NCI-H2171 (cell line): Measurements from ENCODE around the gene MITF.

ENCODE experiments used
- DNase-seq: peaks from one replicate; lab custom pipeline; 2025; lab: John Stamatoyannopoulos, UW

MITF gene

DNA sequence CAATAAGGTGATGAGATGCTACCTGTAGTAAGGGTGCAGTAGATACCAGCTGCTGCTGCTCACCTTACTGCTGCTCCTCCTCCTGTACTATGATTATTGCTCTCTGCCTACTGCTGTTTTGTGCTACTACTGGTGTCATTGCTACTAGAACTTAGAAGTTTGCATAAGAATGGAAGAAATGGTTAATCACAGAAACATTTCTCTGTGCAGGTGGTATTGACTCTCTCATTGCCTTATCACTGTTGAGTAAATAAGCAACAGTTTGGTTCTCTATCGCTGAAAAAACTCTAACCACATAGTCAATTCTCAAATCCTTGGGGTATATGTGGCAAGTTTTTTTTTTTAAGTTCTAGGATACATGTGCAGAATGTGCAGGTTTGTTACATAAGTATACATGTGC is 16.5 kb downstream of the MITF start:
- DNase-seq: no peak

DNA sequence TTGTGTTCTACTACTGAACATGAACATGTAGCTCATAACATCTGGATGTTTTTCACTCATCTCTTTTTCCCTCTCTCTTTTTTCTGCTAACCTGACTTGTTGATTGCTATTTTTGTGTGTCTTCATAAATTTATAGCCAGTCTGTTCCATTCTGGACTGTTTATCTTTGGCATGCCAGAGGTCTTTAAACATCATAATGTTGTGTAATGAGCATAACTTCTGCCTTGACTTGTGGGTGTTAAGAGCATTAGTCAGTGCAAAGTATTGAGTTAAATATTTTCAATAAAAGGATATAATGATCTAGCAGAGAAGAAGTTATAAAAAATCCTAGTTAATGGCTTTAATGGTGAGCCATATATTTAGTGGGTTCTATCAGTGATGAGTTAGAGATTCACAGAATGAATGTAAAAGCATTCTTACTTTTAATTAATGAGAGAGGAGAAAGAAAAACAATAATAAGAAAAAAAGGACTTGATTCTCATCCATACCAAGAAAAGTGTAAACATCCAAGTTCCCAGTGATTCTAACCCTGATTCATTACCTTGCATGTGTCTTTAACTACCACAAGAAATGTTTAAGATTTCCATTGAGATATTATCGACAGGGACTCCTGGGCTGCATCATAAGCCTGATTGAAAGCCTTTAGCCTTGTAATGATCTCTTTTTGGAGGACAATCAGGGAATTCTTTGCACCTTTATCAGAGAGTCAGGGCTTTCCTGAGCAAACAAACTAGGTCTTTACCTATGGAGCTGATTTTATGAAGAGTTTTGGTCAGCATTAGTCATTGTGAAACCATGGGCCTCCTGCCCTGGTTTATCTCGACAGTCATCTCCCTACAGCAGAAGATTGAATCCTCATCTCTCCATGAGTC is 22.9 kb downstream of the MITF start:
- no peak for DNase-seq

DNA sequence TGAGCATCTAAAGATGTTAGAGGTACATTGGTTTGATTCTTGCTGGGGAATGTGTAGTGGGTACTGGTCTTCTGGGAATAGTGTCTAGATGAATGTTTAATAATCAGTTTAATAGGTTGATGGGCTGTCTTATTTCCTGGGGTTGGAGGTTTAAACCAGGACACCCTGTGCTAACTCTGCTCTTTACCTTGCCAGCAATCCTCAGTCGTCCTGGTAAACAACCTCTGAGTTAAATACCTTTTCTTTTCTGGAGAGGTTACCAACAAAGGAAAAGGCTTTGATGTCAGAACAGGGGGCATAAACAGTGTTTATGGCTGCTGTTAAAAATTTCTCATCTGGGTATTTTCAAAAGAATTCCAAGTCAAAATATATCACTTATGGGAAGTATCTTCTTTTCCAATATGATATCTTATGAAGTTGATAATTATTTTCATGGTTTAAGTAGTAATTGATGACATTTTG is 23.5 kb downstream of the MITF start:
- no peak for DNase-seq

DNA sequence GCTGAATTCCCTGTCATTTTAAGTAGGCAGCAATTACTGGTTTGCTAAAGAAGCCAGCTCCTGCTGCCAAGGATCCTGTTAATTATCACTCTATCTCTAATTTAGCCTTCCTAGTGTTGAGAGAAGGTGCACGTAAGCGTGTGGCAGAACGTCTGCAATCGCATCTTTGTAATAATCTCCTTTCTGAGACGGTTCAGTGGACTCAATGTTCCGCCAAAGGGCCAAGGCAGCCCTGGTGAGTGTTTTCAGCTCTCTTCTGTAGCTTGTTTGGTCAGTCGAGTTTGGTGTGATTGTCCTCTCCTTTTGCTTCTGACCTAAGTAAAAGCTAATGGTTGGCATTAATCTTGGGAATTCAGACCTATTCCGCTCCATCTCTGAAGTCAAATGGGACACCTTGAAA is 24.2 kb downstream of the MITF start:
- DNase-seq: no peak

DNA sequence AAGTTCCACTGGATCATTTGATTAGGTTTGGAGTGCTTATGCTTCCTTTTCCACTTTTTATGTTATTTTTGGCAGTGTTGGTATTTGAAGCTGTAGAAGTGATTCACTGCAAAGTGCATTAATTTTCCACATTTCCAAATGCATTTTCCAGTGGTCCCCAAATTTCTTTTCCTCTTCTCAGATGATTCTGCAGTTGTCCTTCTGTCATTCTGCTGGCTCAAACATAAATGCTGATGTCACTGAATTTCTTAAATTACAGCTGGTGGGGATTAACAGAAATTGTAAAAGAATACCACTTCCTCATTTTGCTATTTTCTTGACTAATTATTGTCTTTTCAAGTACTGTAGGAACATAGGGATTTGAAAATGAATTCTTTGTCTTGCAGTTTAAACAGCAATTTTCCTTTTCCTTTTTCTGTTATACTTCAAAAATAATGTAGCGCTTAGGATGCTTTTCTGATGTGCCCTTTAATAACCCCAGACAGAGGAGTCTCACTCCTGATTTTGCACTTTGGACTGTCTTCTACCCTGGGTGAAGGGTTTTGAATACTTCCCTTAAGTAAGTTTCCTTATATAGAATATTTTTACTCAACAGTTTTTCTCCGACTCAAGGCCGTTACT is 25.0 kb downstream of the MITF start:
- DNase-seq: no peak

DNA sequence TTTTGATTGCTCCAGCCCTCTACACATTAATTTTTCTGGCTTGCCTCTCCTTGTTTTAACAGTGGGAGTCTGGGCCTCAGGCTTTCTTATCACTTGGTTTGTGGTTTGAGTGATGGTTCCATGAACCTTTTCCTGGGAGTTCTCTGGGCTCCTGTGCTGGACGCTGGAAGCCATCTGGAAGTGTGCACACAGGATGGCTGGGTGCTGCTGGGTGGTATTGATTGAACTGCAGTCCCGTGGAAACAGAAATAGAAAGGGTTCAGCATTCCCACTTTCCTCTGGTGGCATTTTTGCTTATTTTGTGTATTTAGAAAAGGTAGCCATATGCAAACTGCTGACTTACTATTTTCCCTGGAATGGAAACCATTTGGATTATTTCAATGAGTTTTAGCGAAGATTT is 25.6 kb downstream of the MITF start:
- DNase-seq: no peak

DNA sequence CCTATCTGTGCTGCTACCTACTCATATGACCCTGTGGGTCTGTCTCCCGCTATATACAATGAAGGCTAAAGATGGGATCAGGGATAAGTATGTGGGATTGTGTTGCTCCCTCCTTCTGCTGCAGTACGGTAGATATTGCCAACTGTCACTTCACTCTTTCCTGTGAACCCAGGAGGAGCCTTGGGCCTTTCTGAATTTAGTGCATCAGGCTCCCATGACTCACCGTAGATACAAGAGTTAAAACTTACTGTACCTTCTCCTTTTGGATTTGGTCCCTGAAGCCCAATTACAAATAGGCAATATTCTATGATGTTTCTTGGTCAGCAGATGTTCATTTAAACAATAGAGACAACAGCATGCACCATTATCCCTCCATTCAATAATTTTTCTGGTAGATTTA is 27.4 kb downstream of the MITF start:
- no peak for DNase-seq

DNA sequence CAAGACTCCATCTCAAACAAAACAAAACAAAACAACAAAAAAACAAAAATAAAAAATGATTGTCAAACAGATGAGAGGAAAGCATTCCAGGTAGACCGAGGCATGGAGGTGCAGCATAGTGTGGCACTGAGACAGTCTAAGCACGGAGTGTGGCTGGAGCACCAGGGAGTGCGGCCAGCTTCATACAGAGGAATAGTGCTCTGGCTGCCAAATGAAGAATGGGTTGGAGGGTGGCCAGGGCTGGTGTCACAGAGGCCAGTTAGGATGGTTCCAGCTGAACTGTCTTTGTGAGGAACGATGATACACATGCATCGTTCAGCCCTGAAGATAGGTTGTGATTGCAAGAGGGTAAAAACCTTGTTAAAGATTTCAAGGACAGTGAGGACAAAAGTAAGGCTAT is 28.3 kb downstream of the MITF start:
- DNase-seq: no peak

DNA sequence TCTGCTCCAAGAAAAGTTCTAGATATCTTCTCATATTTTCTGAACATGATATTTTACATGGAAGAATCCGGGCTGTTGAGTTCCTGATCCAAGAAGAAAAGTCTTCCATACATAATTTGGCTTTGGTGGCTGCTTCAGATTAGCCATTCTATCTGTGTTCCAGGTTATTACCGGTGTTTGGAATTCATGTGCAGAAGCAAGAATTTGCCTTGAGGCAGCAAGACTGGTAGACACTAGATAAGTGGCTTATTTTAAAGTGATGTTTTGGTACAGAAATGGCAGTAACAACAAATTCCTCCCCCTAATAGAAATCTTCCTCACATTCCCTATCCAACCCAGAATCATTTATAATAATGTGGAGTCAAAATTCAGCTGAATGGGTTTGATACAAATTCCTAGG is 29.2 kb downstream of the MITF start:
- no peak for DNase-seq

DNA sequence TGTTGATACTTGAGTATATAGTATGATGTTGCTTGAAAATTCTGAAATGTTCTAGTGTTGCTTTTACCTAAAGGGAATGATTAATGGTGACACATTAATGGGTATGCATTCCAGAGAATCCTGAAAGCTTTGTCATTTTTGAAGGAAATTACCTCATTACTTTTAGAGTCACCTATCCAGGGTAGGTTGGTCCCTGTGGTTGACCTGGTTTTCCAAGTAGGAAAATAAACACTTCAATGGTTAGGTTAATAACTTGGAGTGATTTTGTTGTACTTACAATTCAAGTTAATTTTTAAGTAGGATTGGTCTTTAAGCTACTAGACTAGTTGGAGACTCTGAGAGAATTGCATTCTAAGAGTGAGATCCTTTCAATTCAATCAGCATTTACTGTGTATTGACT is 31.0 kb downstream of the MITF start:
- no peak for DNase-seq

DNA sequence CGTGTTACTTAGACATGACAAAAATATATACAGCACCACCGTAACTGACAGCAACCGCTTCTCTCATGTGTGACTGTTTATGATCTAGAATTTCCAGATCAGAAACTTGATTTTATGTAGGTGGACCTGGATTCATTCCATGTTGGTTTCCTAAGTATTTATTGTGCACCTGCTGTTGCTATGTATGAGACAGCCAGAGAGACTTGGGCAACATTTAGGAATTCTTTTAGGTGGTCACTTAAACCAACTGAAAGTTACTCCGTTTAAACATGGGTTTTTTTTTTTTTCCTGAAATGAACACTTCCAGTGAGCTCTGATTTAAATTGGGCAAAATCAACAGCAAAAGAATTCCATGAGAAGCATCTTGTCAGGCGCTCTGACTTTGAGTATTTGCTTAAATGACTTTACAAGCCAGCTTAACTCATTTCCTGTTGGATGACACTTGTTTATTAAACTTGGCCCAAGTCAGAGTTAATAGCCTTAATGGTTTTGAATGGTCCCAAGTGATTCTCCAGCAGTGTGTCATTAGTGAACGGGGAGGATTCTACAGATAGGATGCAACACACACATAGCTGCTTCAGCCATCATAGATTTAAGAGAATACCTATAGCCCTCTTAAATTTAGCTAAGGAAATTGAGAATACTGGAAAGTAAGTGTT is 31.8 kb downstream of the MITF start:
- no peak for DNase-seq

DNA sequence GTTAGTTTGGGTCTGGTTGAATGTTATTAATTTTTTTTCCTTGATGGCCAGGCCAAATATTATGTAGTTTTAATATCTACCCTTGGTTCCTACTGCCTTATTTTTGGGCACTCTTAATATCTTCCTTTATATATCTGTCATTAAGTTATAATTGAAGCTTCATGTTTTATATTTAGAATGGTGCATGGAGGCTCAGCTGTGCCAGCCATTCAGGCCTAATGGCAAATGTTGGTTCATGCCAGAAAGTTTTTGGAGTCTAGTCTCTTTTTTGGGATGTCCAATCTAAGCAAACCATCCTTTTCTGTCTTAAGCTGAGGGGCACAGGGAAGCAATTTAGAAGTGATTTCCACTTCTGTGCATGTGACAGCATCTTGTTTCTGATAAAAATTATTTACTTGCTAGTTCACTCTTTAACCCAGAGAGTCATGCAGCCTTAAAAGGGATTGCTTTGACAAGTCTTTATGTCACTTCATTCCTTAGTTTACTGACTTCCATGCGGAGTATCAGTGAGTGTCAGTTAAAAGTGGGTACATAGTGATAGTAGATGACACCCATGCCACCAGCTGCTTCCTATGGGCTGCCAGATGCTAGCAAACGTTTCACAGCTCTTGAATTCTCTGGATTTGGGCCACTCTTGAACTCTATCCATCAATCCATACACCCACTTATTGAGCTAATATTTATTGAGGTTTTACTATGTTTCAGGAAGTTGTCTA is 33.0 kb downstream of the MITF start:
- no peak for DNase-seq

DNA sequence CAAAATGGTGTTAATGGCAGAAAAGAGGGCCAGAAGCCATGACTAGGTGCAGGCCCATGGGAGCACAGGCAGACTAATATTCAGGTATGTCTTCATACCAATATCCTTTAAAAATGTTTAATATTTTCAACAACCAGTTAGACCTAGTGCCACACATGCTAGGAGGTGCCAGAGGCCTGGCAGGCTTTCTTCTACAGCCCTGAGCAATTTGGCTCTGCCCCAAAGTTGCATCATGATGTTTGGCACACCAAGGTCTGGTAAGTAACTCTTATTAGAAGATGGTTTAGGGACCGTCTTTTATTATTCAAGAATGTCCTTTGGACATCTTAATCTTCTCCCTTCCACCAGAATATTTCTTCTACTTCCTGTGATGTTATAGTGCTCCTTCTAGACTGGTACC is 34.8 kb downstream of the MITF start:
- no peak for DNase-seq

DNA sequence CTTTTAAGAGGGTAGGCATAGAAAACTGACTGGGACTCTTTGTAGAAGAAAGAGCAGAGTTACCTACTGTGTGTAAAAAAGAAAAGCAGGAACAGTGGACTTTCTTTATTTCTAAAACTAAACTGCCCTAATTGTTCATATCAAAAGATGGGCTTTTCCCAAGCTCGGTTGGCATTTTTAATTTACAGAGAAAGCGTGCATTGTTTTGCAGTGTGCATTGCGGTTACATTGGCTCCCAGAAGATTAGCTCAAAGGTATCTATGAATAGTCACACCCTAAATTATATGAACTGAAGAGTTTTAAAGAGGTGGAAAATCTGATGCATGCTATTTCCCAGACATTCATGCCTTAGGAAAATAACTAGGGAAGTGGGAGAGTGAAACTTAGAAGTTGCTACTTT is 36.5 kb downstream of the MITF start:
- no peak for DNase-seq

DNA sequence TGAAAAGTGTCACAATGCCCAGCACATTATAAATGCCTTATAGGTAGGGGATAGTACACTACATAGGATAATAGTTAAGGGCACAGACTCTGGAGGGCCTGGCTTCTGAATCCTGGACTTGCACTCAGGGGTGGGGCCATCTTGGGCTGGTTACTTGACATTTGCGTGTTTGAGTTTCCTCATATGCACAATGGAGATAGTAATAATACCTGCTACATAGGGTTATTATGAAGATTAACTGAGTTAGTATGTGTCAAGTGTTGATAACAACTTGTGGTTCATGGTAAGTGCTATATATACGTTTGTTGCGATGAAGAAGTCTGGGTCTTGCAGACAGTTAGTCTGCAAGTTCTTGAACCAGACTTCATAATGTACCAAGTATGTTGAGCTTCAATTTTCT is 37.0 kb downstream of the MITF start:
- no peak for DNase-seq

DNA sequence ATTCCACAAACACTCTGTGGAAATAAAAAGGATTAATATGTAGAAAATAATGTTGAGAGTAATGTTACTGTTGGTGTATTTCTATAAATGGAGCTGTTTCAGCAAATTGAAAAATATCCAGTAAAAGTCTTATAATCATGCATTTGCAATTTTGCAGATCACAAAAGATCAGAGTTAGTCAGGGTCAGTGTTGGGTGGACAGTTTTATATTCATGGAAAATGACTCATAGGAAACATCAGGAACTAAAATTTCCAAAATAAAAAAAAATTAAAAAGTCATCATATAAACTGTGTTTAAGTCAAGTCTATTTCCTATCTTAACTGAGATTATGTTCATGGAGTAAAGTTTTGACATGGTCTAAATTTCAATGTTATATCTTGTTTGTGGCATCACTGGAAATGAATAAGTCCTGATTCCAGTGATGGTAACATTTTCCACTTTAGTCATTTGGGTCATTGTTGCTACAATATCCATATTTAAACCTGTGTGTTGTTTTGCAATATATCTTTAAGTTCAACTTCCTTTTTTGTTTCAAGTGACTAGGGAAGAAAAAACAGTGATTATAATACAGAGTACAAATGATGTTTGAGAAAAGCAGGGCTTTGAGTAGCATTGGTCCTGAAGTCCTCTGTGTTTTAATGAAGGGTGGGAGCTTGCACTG is 37.8 kb downstream of the MITF start:
- no peak for DNase-seq

DNA sequence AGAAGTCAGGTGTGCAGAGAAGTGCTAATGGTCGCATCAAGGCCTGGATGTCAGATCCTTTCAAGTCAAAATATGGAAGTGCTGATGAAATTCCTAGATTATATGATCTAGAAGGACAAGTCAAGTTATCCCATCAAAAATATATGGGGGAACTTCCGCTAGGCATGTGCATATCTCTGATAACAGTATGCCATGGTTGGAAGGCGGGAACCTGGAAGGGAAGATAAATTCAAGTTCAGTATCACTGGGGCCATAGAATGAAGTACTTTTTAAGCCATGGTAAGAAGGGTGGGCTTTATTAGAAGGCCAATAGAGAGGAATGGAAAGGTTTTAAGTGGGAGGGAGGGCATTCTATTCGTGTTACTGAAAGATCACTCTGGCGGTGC is 38.3 kb downstream of the MITF start:
- DNase-seq: no peak

DNA sequence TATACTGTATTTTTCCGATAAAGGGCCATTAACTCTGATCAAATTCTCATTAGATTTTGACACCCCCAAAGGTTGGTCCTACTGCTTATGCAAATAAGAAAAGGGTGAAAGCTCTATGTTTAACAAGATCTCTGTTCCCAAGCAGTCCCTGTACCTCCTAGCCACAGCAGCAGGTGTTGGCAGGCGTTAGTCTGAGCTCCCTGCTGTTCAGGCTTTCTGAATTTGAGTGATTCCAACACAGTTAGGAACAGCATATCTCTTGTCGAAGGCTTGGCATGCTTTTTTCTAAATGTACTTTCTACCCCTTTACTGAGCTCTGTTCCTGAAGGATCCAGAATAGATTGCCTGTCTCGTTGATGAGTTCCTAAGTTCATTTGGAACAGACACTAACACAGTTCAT is 42.3 kb downstream of the MITF start:
- peak; percentile 26 for DNase-seq

DNA sequence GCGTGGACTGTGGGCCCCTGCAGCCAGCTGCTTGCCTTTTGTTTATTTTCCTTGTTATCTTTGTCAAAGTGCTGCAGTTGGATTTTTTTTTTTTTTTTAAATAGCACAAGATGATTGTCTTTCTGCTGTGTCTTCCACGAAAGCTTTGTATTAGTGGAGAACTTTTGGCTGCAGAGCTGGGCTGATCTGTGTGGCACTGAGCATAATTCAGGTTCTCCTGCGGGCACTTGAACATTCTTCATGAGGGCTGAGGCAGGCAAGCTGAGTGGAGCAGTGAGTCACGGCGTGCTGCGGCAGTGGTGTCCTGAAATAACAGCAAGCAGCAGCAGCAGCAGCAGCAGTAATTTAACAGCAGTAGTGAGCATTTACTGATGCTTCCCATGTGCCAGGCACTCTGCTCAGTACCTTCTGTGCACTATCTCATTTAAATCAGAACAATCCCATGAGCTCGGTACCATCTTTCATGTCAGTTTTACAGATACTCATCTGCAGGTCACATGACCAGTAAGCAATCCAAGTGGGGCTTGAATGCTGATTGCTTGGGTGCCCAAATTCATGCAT is 45.8 kb downstream of the MITF start:
- DNase-seq: peak; percentile 43

DNA sequence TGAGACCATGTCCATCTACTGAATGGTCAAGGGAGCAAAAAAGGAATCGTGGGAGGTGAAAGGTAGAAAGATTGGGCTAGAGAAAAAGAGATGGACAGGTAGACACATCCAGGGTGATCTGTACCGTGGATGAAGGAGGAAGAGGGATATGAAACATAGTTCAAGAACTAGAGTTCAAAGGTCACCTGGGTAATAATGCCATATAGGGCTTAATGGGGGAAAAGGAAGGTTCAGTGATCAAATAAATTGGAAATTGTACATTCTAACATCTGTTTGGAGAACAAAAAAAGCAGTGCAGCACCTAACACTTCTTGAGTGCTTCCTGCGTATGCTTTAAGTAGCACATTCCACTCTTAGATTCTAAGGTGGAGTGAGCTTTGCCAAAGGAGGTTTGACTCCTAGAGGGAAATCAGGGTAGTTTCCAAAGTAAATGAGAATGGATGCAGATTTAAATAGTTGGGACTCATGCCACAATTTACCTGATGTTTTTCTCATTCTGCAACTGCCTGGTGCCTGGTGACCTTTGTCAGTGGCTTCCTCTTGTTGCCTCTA is 46.6 kb downstream of the MITF start:
- no peak for DNase-seq

DNA sequence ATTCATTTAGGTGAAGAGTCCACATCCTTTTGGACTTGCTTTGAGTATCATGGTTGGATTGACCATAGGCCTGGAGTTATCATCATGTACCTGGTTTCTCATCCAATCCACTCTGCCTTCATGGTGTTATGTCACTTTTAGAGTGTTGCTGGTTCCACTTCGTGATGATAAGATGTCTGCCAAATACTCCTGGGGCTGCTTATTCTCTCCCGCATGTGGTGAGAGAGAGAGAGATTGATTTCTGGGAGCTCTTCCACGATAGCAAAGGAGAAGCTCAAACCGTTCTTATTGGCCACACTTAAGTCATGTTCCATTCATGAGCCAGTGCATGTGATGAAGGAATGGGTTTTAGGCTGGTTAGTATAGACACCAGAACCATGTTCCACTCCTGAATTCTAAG is 47.6 kb downstream of the MITF start:
- no peak for DNase-seq
